Stimulated activated CD8-positive, alpha-beta memory T cell treated with anti-CD3 and anti-CD28 coated beads, Interleukin-2, amount 100 ng/mL, for 1 hour (primary cell): Measurements from ENCODE around the gene C4B.
"Not testable (repeated sequence)": the region's sequence is repeated elsewhere in the genome, so short reads cannot be mapped to it uniquely, and the experiment has no call there.

Experiments used
- DNase-seq, 2 donors: peaks; one replicate each; pipeline ENCODE4 v3.0.0-alpha.2; 2020; ENCODE audit warnings: low read depth in 2 of 2

Gene C4B

GRCh38 chr6:32035283-32036013, 20.9 kb downstream of the C4B start:
- not testable (repeated sequence) for DNase-seq

- DNase-seq, result not testable (repeated sequence)
Measured at GRCh38 chr6:32037136-32037535, 22.5 kb downstream of the C4B start.

GRCh38 chr6:32037598-32038524, 23.3 kb downstream of the C4B start, which contains the start of gene CYP21A2:
Gene CYP21A2 (plus strand): TSS chr6:32038415. CDS start chr6:32038423, 8 bp downstream.
- DNase-seq, result not testable (repeated sequence)

GRCh38 chr6:32038878-32039277, 24.3 kb downstream of the C4B start:
- not testable (repeated sequence) for DNase-seq

- DNase-seq, result not testable (repeated sequence)
Measured at GRCh38 chr6:32039321-32040274, 25.0 kb downstream of the C4B start.

- not testable (repeated sequence) for DNase-seq
Measured at GRCh38 chr6:32040299-32041049, 25.9 kb downstream of the C4B start.

GRCh38 chr6:32041050-32041321, 26.4 kb downstream of the C4B start:
- DNase-seq, result not testable (repeated sequence)

- DNase-seq, result not testable (repeated sequence)
Measured at GRCh38 chr6:32041385-32041784, 26.8 kb downstream of the C4B start.

GRCh38 chr6:32042276-32042675, 27.7 kb downstream of the C4B start:
- DNase-seq, result not testable (repeated sequence)

GRCh38 chr6:32043589-32044380, 29.2 kb downstream of the C4B start:
- DNase-seq, result not testable (repeated sequence)

GRCh38 chr6:32044916-32045315, 30.3 kb downstream of the C4B start:
- DNase-seq, result not testable (repeated sequence)

- no peak for DNase-seq
Measured at GRCh38 chr6:32045811-32046449, 31.3 kb downstream of the C4B start.

- no peak for DNase-seq
Measured at GRCh38 chr6:32046450-32047083, 32.0 kb downstream of the C4B start.

- DNase-seq, result no peak
Measured at GRCh38 chr6:32047084-32047478, 32.5 kb downstream of the C4B start.

GRCh38 chr6:32047539-32047854, 32.9 kb downstream of the C4B start:
- no peak for DNase-seq

- DNase-seq, result peak; percentile 41 to 52
Measured at GRCh38 chr6:32047855-32048766, 33.5 kb downstream of the C4B start.

- not testable (repeated sequence) for DNase-seq
Measured at GRCh38 chr6:32049149-32049548, 34.6 kb downstream of the C4B start.

GRCh38 chr6:32049736-32050135, 35.1 kb downstream of the C4B start:
- not testable (repeated sequence) for DNase-seq
